ENCODE results near the gene NKRF.

The NKRF gene

GRCh38 chrX:119541188-119541587 is 65.0 kb downstream of the NKRF start:
- DNase-seq (ENCODE audit: low read depth, low spot score), result no peak
- no peak overlapping the region for H3K4me3 ChIP-seq (ENCODE audit: low read length)

DNA sequence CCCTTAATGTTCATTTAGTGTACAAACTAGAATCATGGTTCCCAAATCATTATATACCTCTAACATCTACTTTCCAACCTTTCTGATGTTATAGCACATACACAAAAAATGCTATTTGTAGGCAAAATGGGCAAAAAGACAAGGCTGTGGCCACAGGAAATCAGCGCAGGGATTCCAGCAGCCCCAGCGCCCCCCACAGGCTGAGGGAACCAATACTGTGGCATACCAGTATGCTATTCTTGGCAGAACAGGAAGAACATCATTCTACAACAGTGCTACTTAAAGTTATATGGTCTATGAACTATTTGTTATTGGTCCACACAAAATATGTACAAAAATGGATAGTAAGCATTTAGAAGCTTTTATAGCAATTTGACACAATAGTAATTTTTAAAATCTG is 66.4 kb downstream of the NKRF start:
- peak; percentile 4 for DNase-seq (ENCODE audit: low read depth, low spot score)
- no peak overlapping the region for H3K4me3 ChIP-seq (ENCODE audit: low read length)
